Gastrocnemius medialis (tissue), 4 donors: ENCODE measurements around the gene ETV6.

Source experiments
- POLR2A ChIP-seq, 2 donors: fragments of 450-650 bp; IDR thresholded peaks; one replicate each; pipeline ENCODE4 v1.6.1; 2017; ENCODE audit warnings: antibody characterized with exemption in 2 of 2, mild to moderate bottlenecking in 2 of 2, moderate library complexity in 2 of 2
- TF ChIP-seq, protein P1 (sequence below), 5 experiments: fragments of 450-650 bp in 3 of 5; fragments of 200-600 bp in 2 of 5; sonication (generic) in 2 of 5; IDR thresholded peaks in 4 of 5; conservative IDR thresholded peaks in 1 of 5; 1 replicate in 4 of 5; 2 replicates in 1 of 5; pipeline ENCODE4 v1.5.1; 2016 to 2019; ENCODE audit warnings: antibody characterized with exemption in 5 of 5, mild to moderate bottlenecking in 3 of 5, moderate library complexity in 3 of 5

GRCh38 chr12:11810206-11810545, 160.7 kb downstream of the ETV6 start:
- TF ChIP-seq, protein P1, sequence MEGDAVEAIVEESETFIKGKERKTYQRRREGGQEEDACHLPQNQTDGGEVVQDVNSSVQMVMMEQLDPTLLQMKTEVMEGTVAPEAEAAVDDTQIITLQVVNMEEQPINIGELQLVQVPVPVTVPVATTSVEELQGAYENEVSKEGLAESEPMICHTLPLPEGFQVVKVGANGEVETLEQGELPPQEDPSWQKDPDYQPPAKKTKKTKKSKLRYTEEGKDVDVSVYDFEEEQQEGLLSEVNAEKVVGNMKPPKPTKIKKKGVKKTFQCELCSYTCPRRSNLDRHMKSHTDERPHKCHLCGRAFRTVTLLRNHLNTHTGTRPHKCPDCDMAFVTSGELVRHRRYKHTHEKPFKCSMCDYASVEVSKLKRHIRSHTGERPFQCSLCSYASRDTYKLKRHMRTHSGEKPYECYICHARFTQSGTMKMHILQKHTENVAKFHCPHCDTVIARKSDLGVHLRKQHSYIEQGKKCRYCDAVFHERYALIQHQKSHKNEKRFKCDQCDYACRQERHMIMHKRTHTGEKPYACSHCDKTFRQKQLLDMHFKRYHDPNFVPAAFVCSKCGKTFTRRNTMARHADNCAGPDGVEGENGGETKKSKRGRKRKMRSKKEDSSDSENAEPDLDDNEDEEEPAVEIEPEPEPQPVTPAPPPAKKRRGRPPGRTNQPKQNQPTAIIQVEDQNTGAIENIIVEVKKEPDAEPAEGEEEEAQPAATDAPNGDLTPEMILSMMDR (IDR thresholded peaks at IDR 0.05 in 4 of 5, conservative IDR thresholded peaks at IDR 0.05 in 1 of 5) = no peak
- TF ChIP-seq POLR2A (IDR thresholded peaks at IDR 0.05) = no peak
